Upper lobe of right lung (tissue), 1 donor: ENCODE results near the gene ALOX12B. TPM values are rescaled to one million over a fixed set of nuclear protein-coding genes. Genes with fewer than 3 reads are reported as not detected.

Source experiments
- ATAC-seq: fragments of 200-7000 bp; cut with Tn5 transposase; one replicate; pipeline ENCODE4 v1.9.1; 2020; ENCODE audit warnings: mild to moderate bottlenecking, moderate library complexity
- DNase-seq: peaks from one replicate; pipeline ENCODE4 v3.0.0-alpha.2; 2020
- H3K27ac ChIP-seq: fragments of 200-600 bp; one replicate; pipeline ENCODE4 v1.8.0; 2022
- H3K27me3 ChIP-seq: fragments of 200-600 bp; one replicate; pipeline ENCODE4 v1.8.0; 2022; ENCODE audit warnings: mild to moderate bottlenecking
- H3K36me3 ChIP-seq: fragments of 200-600 bp; one replicate; pipeline ENCODE4 v1.8.0; 2022
- H3K4me1 ChIP-seq: fragments of 200-600 bp; one replicate; pipeline ENCODE4 v1.8.0; 2022
- H3K4me3 ChIP-seq: fragments of 200-600 bp; one replicate; pipeline ENCODE4 v1.8.0; 2022; ENCODE audit warnings: mild to moderate bottlenecking
- H3K9me3 ChIP-seq: fragments of 200-600 bp; one replicate; pipeline ENCODE4 v1.8.0; 2022
- intact Hi-C: fragments of 100-400 bp; cut with DNase I; formaldehyde crosslinking; loops from one replicate; pipeline ENCODE4 v1.11.0; 2022
- total RNA-seq: library from RNA; stranded (reverse); fragmentation: NEBNext Ultra II Directional; extraction: Animal tissue kit (Norgen Biotek cat#: 25700); gene quantifications from one replicate; pipeline ENCODE4 v1.2.1, GENCODE V29; 2021
- TF ChIP-seq, protein P1 (sequence below): fragments of 200-600 bp; IDR thresholded peaks from one replicate; pipeline ENCODE4 v1.8.0; 2022; ENCODE audit warnings: antibody characterized with exemption
- donor health status: DM: no; HTN: yes; CAD: no; lungs with severe emphysema.

Gene ALOX12B
- total RNA-seq, 1 donor from 2014 or later, result not detected

DNA sequence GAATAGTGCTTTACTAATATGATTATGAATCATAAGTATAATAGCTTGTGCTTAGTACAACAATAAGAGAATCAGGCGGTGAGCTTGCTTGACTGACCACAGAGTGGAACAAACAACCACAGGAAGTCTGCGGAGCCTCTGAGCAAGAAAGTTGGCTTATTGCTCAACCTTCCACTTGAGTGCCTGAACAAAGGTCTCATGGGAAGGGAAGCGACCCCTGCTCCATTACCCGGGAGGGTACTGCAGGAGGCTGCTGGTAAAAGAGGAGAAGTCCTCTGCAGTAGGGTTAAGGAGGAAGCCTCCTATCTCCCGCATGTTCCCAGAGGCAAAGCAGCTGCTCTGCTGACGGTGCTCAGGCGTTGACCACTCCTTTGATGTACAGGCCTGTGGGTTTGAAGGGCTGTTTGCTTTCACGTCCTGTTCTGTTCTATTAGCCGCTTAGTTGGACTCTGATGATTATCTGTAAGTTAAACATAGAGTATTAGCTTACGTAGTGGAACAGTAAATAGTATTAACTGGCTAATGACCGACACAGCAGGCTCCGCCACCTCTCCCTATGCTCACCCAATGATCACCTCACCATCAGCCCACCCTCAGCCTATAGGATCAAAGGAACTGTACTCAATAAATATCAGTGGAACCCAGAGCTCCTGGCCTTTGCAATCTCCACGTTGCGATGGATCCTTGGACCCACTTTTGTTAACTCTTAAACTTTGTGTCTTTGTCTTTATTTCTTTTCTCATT is 31.1 kb downstream of the ALOX12B start:
- H3K27me3 ChIP-seq, result peaks cover 31% of the 10 kb centered on the region
- TF ChIP-seq, protein P1, sequence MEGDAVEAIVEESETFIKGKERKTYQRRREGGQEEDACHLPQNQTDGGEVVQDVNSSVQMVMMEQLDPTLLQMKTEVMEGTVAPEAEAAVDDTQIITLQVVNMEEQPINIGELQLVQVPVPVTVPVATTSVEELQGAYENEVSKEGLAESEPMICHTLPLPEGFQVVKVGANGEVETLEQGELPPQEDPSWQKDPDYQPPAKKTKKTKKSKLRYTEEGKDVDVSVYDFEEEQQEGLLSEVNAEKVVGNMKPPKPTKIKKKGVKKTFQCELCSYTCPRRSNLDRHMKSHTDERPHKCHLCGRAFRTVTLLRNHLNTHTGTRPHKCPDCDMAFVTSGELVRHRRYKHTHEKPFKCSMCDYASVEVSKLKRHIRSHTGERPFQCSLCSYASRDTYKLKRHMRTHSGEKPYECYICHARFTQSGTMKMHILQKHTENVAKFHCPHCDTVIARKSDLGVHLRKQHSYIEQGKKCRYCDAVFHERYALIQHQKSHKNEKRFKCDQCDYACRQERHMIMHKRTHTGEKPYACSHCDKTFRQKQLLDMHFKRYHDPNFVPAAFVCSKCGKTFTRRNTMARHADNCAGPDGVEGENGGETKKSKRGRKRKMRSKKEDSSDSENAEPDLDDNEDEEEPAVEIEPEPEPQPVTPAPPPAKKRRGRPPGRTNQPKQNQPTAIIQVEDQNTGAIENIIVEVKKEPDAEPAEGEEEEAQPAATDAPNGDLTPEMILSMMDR, result no peak
- ATAC-seq, result peak; percentile 86
- H3K36me3 ChIP-seq, result no peaks in the 10 kb centered on the region
- H3K4me1 ChIP-seq, result peaks cover 22% of the 10 kb centered on the region
- H3K9me3 ChIP-seq, result no peaks in the 10 kb centered on the region
- peak; percentile 78 for DNase-seq
- H3K4me3 ChIP-seq, result peak overlapping the region; percentile 14
- intact Hi-C loops, result no loop called here
- H3K27ac ChIP-seq, result peak overlapping the region; percentile 79

DNA sequence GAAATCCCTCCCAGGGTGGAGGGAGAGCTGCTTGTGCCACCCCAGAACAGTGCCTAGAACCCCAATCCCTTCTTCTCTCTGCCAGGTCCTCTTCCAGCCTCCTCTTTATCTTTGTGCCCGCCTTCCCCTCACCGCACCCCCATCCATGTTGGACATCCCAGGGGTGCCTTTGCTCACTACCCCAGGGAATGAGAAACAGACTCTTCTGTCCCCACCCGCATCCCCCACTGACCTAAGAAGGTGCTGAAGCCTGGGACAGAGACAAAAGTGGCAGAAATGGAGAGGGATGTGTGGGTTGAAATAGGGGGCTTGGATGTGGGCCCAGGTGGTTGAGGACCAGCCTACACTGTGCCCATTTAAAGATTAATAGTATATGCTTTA is 31.7 kb downstream of the ALOX12B start:
- intact Hi-C loops, result no loop called here
- Histone ChIP-seq H3K36me3 (no peaks in the 10 kb centered on the region), H3K4me3 (no peak overlapping the region), H3K27me3 (peaks cover 25% of the 10 kb centered on the region), H3K9me3 (no peaks in the 10 kb centered on the region), H3K27ac (peak overlapping the region; percentile 79), H3K4me1 (peaks cover 22% of the 10 kb centered on the region)
- DNase-seq, result peak; percentile 60
- no peak for ATAC-seq
- TF ChIP-seq, protein P1, result no peak

DNA sequence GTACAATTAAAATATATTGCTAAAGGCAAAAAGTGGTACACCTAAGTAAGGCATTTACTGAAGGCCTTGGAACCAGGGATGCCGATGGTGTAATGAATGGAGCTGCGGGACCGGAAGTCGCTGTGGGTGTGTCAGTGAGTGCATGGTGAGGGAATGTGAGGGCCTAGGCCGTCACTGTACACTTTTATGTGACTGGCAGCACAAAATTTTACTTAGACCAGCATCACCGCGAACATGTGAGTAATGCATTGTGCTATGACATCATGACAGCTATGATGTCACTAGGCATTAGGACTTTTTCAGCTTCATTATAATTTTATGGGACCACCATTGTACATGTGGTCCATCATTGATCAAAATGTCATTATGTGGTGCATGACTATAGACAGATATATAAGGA is 33.9 kb downstream of the ALOX12B start:
- intact Hi-C loops, result no loop called here
- no peaks in the 10 kb centered on the region for H3K36me3 ChIP-seq
- H3K27me3 ChIP-seq, result peaks cover 8% of the 10 kb centered on the region
- H3K9me3 ChIP-seq, result no peaks in the 10 kb centered on the region
- no peak overlapping the region for H3K4me3 ChIP-seq
- DNase-seq (peak; percentile 21), ATAC-seq (no peak)
- no peak overlapping the region for H3K27ac ChIP-seq
- TF ChIP-seq, protein P1, result no peak
- peaks cover 22% of the 10 kb centered on the region for H3K4me1 ChIP-seq

DNA sequence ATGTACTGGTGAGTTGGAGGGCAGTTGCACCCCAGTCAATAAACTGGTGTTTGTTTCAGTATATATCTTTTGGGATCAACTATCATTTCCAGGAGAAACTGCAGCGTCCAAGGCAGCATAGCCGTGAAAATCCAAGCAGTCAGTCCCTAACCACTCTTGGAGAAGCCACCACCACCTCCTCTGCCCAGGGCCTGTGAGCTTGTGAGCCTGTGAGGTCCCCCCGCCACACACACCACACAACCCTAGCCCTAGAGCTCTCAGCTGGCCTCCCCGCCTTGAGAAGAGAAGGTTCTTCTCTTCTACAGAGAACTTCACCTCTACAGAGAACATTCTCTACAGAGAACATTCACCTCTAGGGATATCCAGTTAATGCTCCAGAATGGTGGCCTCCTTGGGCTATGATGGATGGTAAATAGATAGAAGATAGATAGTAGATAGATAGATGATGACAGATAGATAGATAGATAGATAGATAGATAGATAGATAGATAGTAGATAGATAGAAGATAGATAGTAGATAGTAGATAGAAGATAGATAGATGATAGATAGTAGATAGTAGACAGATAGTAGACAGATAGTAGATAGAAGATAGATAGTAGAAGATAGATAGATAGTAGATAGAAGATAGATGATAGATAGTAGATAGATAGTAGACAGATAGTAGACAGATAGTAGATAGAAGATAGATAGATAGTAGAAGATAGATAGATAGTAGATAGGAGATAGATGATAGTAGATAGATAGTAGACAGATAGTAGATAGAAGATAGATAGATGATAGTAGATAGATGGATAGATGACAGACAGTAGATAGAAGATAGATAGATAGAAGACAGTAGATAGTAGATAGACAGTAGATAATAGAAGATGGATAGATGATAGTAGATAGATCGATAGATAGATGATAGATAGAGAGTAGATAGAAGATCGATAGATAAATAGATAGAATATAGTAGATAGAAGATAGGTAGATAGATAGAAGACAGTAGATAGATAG is 35.0 kb downstream of the ALOX12B start:
- DNase-seq, result no peak
- TF ChIP-seq, protein P1, result no peak
- H3K4me3 ChIP-seq, result no peak overlapping the region
- intact Hi-C loops, result no loop called here
- ATAC-seq, result no peak
- H3K4me1 ChIP-seq, result peaks cover 22% of the 10 kb centered on the region
- no peaks in the 10 kb centered on the region for H3K27me3 ChIP-seq
- no peaks in the 10 kb centered on the region for H3K9me3 ChIP-seq
- no peaks in the 10 kb centered on the region for H3K36me3 ChIP-seq
- no peak overlapping the region for H3K27ac ChIP-seq

DNA sequence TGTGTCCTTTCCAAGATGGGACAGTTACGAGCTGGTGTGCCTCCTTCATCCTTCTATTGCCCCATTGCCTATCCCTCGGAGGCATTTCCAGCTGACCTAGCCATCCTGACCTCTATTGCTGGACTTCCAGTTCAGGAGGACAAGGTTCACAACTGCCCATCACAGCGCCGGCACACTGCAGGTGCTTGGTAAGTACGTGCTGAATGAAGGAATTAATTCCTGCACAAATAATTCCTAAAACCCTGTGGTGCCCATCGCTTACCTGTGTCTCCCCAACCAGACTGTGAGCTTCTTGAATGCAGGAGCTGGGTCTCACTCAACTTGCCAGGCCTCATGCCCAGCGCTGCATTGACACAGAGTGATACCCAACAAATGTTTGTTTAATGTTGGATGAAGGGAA is 35.7 kb downstream of the ALOX12B start:
- H3K36me3 ChIP-seq, result no peaks in the 10 kb centered on the region
- H3K27me3 ChIP-seq, result no peaks in the 10 kb centered on the region
- no peak for ATAC-seq
- no peaks in the 10 kb centered on the region for H3K9me3 ChIP-seq
- intact Hi-C loops, result no loop called here
- H3K4me3 ChIP-seq, result no peak overlapping the region
- TF ChIP-seq, protein P1, result no peak
- peak; percentile 34 for DNase-seq
- no peak overlapping the region for H3K27ac ChIP-seq
- peaks cover 18% of the 10 kb centered on the region for H3K4me1 ChIP-seq
